ENCODE results near the gene VASP.
A peak's percentile ranks its signal among the peaks of the same experiment; 100 is the strongest.

The VASP gene

GRCh38 chr19:45506989-45507871, at the start of gene VASP:
VASP (plus strand) TSS chr19:45507479; CDS start chr19:45507772, 293 bp downstream.
- DNase-seq: peak; percentile 82

- DNase-seq: no peak
Measured at GRCh38 chr19:45457776-45458175, 49.5 kb upstream of the VASP start.

- DNase-seq: no peak
Measured at GRCh38 chr19:45460807-45461347, 46.4 kb upstream of the VASP start.

GRCh38 chr19:45462174-45462573, 45.1 kb upstream of the VASP start:
- no peak for DNase-seq

- DNase-seq: no peak
Measured at GRCh38 chr19:45463241-45463640, 44.0 kb upstream of the VASP start.

- no peak for DNase-seq
Measured at GRCh38 chr19:45464274-45464673, 43.0 kb upstream of the VASP start.

GRCh38 chr19:45464852-45465441, 42.3 kb upstream of the VASP start:
- no peak for DNase-seq

GRCh38 chr19:45467115-45467455, 40.2 kb upstream of the VASP start:
- no peak for DNase-seq

- peak; percentile 88 for DNase-seq
Measured at GRCh38 chr19:45467456-45468158, 39.7 kb upstream of the VASP start, which contains the start of gene FOSB. FOSB (plus strand) TSS chr19:45467996; CDS start chr19:45468587, 591 bp downstream.

- DNase-seq: peak; percentile 23
Measured at GRCh38 chr19:45468159-45468651, 39.1 kb upstream of the VASP start.

GRCh38 chr19:45468803-45469131, 38.5 kb upstream of the VASP start:
- no peak for DNase-seq

- DNase-seq: peak; percentile 88
Measured at GRCh38 chr19:45469132-45469944, 37.9 kb upstream of the VASP start.

- DNase-seq: no peak
Measured at GRCh38 chr19:45469945-45470761, 37.1 kb upstream of the VASP start.

- DNase-seq: no peak
Measured at GRCh38 chr19:45470762-45471081, 36.6 kb upstream of the VASP start.

- DNase-seq: no peak
Measured at GRCh38 chr19:45471111-45471930, 36.0 kb upstream of the VASP start.

GRCh38 chr19:45471931-45472562, 35.2 kb upstream of the VASP start:
- DNase-seq: no peak

- DNase-seq: no peak
Measured at GRCh38 chr19:45472563-45473366, 34.5 kb upstream of the VASP start.

- no peak for DNase-seq
Measured at GRCh38 chr19:45473367-45473681, 34.0 kb upstream of the VASP start.

All from stimulated activated CD4-positive, alpha-beta T cell treated with anti-CD3 and anti-CD28 coated beads, Interleukin-12 subunit alpha, Interleukin-12 subunit beta, amount 100 ng/mL, for 4 hours (primary cell).